Smooth muscle cell (in vitro differentiated cells): ENCODE results near the gene PNLIPRP2. TPM values are rescaled to one million over a fixed set of nuclear protein-coding genes. Genes with fewer than 3 reads are reported as not detected.

Experiments
- DNase-seq: peaks from one replicate; lab custom pipeline; 2025; ENCODE audit not compliant: unreplicated experiment; lab: John Stamatoyannopoulos, UW
- H2AFZ ChIP-seq: fragments of 200-600 bp; sonication (generic); 2 replicates; pipeline ENCODE4 v1.6.0; 2016; ENCODE audit warnings: antibody characterized with exemption, low read depth, mild to moderate bottlenecking
- H3F3A ChIP-seq: fragments of 200-600 bp; sonication (generic); 2 replicates; pipeline ENCODE4 v1.6.0; 2017; ENCODE audit warnings: antibody characterized with exemption, low read depth
- H3K27ac ChIP-seq: fragments of 200-600 bp; sonication (generic); 2 replicates; pipeline ENCODE4 v1.5.1; 2016; ENCODE audit warnings: low read depth, mild to moderate bottlenecking
- H3K27me3 ChIP-seq: fragments of 200-600 bp; sonication (generic); 2 replicates; pipeline ENCODE4 v1.6.1; 2016; ENCODE audit warnings: low read depth, mild to moderate bottlenecking
- H3K36me3 ChIP-seq: fragments of 200-600 bp; sonication (generic); 2 replicates; pipeline ENCODE4 v1.5.1; 2016; ENCODE audit warnings: low read depth
- H3K4me1 ChIP-seq: fragments of 200-600 bp; sonication (generic); 2 replicates; pipeline ENCODE4 v1.5.1; 2016; ENCODE audit warnings: low read depth
- H3K4me2 ChIP-seq: fragments of 200-600 bp; sonication (generic); 2 replicates; pipeline ENCODE4 v1.6.0; 2016; ENCODE audit warnings: mild to moderate bottlenecking
- H3K4me3 ChIP-seq: fragments of 200-600 bp; sonication (generic); 2 replicates; pipeline ENCODE4 v1.5.1; 2016; ENCODE audit warnings: mild to moderate bottlenecking
- H3K79me2 ChIP-seq: fragments of 200-600 bp; sonication (generic); 2 replicates; pipeline ENCODE4 v1.6.0; 2016; ENCODE audit warnings: low read depth, mild to moderate bottlenecking
- H3K9ac ChIP-seq: fragments of 200-600 bp; sonication (generic); 2 replicates; pipeline ENCODE4 v1.6.0; 2016; ENCODE audit warnings: low read depth
- H3K9me3 ChIP-seq: fragments of 200-600 bp; sonication (generic); replicated peaks from 2 replicates; pipeline ENCODE4 v1.5.1; 2016; ENCODE audit warnings: low read depth
- H4K20me1 ChIP-seq: fragments of 200-600 bp; sonication (generic); 2 replicates; pipeline ENCODE4 v1.6.0; 2016; ENCODE audit warnings: low read depth
- CTCF ChIP-seq: fragments of 200-600 bp; sonication (generic); IDR thresholded peaks from 2 replicates; pipeline ENCODE4 v1.5.1; 2017; ENCODE audit warnings: borderline replicate concordance, mild to moderate bottlenecking, antibody characterized with exemption; ENCODE audit not compliant: insufficient read depth, poor library complexity, severe bottlenecking
- WGBS: methylation state at CpG from one replicate; pipeline ENCODE4 v1.1.7; 2016; ENCODE audit warnings: low lambda C conversion rate; 5-methylcytosine and 5-hydroxymethylcytosine counted together
- polyA plus RNA-seq: library from polyadenylated mRNA; unstranded; fragments of >200 nt; fragmentation: Nextera tagmentation; extraction: Ambion mirVana; gene quantifications from 2 replicates; pipeline ENCODE4 v1.2.1, GENCODE V29; 2016
- total RNA-seq: library from RNA; depleted of rRNA; stranded (reverse); fragments of >200 nt; gene quantifications from 2 replicates; pipeline ENCODE4 v1.2.3, GENCODE V29; 2014

Gene PNLIPRP2
- total and polyA plus RNA-seq, 2 experiments from 2014 or later: not detected

DNA sequence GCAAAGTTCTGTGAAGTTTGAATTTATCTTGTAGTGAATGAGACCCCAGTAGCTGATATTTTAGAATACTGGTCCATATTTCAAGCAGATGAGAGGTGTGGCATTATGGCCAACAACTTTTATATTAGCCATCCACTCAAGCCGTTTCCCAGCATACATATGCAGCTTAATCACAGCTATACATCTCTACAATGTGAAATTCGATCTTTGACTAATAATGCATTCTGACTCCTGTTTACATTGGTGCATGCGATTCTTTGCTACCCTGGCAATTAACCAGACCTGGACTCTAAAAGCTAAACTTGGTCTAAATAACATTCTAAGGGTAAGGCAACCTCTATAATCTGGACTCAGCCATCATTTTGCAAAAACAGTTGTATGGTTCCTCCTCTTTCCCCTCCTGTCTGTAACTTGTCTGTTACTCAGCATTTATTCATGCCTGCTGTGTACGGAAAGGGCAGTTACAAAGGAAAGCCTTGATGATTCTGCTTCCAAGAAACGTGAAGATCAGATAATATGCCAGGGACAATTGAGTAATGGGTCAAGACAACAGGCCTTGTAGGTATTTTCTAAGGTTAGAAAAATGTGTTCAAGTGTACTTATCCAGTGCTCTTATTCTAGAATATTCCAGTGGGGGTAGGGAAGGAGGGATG, 50.6 kb downstream of the PNLIPRP2 start:
- Histone ChIP-seq H3K36me3 (no peaks in the 10 kb centered on the region), H3K27me3 (no peaks in the 10 kb centered on the region), H3K9ac (no peak overlapping the region), H3K4me1 (peaks cover 10% of the 10 kb centered on the region), H3K27ac (no peak overlapping the region), H3K9me3 (no peaks in the 10 kb centered on the region), H3K4me2 (no peak overlapping the region), H3K79me2 (no peaks in the 10 kb centered on the region), H3F3A (no peaks in the 10 kb centered on the region), H3K4me3 (no peak overlapping the region), H4K20me1 (no peaks in the 10 kb centered on the region), H2AFZ (no peak overlapping the region)
- WGBS: 66% methylated on average over 5 of the region's 5 CpGs
- TF ChIP-seq CTCF: no peak
- no peak for DNase-seq

DNA sequence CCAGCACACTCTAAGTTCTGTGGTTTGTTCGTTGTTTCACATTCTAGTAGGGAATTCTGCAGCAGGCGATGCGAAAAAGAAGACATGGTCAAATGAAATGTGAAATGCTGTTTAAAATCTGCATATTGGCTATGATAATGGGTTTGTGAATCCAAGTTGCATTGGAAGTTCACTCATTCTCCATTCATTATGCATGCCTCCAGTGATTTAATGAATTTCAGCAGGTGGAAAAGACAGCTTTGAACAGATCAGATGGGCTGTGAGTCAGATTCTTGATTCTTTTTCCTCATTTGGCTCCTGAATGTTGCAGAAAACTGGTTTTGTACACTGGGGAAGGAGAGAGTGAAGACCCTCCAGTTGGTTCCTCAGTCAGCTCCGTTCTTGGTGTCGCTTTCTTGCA, 52.1 kb downstream of the PNLIPRP2 start:
- Histone ChIP-seq H3K9ac (no peak overlapping the region), H3K79me2 (no peaks in the 10 kb centered on the region), H2AFZ (no peak overlapping the region), H3K9me3 (no peaks in the 10 kb centered on the region), H3F3A (no peaks in the 10 kb centered on the region), H3K4me3 (no peak overlapping the region), H3K4me1 (peaks cover 10% of the 10 kb centered on the region), H3K4me2 (no peak overlapping the region), H4K20me1 (no peaks in the 10 kb centered on the region), H3K27me3 (no peaks in the 10 kb centered on the region), H3K27ac (no peak overlapping the region), H3K36me3 (no peaks in the 10 kb centered on the region)
- WGBS: over 99% methylated on average over 5 of the region's 5 CpGs
- TF ChIP-seq CTCF: no peak
- DNase-seq: no peak

DNA sequence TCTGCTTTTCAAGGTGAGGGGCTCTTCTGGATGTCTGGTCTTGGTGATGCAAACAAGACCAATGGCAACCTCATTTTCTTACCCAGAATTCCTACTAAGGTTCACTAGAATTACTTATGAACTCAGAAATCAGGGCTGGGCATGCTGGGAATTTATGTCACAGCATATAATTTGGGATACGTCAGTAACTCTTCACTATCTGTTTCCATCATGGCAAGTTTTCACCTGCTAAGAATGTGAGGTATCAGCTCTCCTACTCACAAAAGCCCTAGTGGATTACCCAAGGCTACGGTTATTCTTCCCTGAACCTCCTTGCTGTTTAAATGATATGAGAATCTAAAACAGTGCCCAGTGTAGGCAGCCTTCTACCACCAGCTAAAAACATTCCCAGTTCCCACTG, 53.1 kb downstream of the PNLIPRP2 start:
- Histone ChIP-seq H3F3A (no peaks in the 10 kb centered on the region), H3K9ac (no peak overlapping the region), H4K20me1 (no peaks in the 10 kb centered on the region), H3K27ac (no peak overlapping the region), H3K9me3 (no peaks in the 10 kb centered on the region), H3K79me2 (no peaks in the 10 kb centered on the region), H3K4me2 (no peak overlapping the region), H3K4me1 (peaks cover 10% of the 10 kb centered on the region), H3K36me3 (no peaks in the 10 kb centered on the region), H3K27me3 (no peaks in the 10 kb centered on the region), H2AFZ (no peak overlapping the region), H3K4me3 (no peak overlapping the region)
- no peak for TF ChIP-seq CTCF
- 80% methylated on average over 2 of the region's 2 CpGs for WGBS
- no peak for DNase-seq

DNA sequence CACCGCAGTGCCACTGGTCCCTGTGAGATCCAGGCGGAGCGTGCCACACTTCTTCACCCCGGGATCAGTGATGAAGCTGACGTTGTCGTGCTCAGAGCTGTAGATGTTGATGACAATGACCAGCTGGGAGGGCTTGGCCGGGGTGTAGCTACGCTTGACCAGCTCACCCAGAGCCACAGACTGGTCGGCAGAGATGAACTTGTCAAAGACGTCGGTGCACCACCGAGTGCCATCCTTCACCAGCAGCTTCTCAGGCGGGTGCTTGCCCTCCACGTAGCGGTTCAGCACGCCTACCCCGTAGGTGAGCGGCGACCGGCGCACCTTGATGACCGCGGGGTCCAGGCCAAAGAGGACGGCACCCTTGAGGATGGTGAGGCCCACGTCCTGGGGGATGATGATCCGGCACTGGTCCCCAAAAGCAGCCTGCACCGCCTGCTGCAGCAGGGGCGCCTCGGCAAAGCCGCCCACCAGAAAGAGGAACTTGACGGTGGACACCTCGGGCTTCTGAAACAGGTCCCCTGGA, 54.2 kb downstream of the PNLIPRP2 start:
- Histone ChIP-seq H3K27ac (no peak overlapping the region), H4K20me1 (no peaks in the 10 kb centered on the region), H3K4me2 (no peak overlapping the region), H3K79me2 (no peaks in the 10 kb centered on the region), H3K4me3 (no peak overlapping the region), H3K36me3 (no peaks in the 10 kb centered on the region), H3K9me3 (no peaks in the 10 kb centered on the region), H3K9ac (no peak overlapping the region), H2AFZ (no peak overlapping the region), H3K4me1 (peaks cover 4% of the 10 kb centered on the region), H3K27me3 (no peaks in the 10 kb centered on the region), H3F3A (no peaks in the 10 kb centered on the region)
- 97% methylated on average over 32 of the region's 32 CpGs for WGBS
- TF ChIP-seq CTCF: no peak
- DNase-seq: no peak
